ENCODE measurements around the gene LEUTX. TPM values are rescaled to one million over a fixed set of nuclear protein-coding genes. Genes with fewer than 3 reads are reported as not detected.

LEUTX gene
- not detected in 2 replicates for total RNA-seq (ENCODE audit: low replicate concordance)

DNA sequence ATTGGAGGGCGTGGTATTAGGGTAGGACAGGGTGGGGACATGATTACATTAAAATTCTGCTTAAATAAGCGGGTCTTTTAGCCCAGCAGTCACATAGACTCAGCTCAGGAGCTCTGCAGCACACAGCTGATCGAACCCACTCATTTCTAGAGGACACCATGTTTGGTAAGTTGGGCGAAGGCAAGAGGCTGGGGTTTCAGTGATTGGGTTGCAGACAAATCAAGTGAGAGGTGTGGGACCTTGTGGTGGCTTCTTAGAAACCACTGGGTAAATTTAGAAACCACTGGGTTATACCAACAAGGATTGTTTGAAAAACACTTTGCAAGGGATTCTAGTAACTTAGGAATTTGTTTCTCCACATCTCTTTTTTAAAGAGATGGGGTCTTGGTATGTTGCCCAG lies at the start of gene LEUTX:
LEUTX (plus strand) TSS at position 92 of the 400 bp plus-strand sequence; CDS start at position 159, 67 bp downstream.
- no peak for DNase-seq (ENCODE audit: low read depth)
- TF ChIP-seq, protein P1, sequence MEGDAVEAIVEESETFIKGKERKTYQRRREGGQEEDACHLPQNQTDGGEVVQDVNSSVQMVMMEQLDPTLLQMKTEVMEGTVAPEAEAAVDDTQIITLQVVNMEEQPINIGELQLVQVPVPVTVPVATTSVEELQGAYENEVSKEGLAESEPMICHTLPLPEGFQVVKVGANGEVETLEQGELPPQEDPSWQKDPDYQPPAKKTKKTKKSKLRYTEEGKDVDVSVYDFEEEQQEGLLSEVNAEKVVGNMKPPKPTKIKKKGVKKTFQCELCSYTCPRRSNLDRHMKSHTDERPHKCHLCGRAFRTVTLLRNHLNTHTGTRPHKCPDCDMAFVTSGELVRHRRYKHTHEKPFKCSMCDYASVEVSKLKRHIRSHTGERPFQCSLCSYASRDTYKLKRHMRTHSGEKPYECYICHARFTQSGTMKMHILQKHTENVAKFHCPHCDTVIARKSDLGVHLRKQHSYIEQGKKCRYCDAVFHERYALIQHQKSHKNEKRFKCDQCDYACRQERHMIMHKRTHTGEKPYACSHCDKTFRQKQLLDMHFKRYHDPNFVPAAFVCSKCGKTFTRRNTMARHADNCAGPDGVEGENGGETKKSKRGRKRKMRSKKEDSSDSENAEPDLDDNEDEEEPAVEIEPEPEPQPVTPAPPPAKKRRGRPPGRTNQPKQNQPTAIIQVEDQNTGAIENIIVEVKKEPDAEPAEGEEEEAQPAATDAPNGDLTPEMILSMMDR (IDR thresholded peaks at IDR 0.05; ENCODE audit: insufficient read depth, low read length) = no peak
- no peak within 1 kb of the TSS for H3K4me3 ChIP-seq (ENCODE audit: low read depth, low read length)

DNA sequence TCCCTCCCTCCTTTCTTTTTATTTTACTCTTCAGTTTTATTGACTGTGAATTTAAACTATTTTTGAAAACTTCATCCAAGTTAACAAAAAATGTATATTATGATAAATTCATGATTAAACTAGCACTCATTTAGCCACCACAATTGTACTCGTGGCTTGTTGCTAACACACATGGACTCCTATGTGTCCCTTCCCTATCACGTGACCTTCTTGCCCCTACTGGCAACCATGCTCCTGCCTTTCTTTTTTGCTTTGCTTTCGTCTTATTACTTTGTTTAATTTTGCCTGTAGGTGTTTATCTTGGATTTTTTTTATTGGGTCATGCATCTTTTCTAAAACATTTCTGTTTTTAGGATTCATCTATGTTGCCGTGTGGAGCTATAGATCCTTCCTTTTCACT lies 49.1 kb upstream of the LEUTX start:
- no peak overlapping the region for H3K4me3 ChIP-seq (ENCODE audit: low read depth, low read length)
- TF ChIP-seq, protein P1 (IDR thresholded peaks at IDR 0.05; ENCODE audit: insufficient read depth, low read length) = no peak
- no peak for DNase-seq (ENCODE audit: low read depth)

DNA sequence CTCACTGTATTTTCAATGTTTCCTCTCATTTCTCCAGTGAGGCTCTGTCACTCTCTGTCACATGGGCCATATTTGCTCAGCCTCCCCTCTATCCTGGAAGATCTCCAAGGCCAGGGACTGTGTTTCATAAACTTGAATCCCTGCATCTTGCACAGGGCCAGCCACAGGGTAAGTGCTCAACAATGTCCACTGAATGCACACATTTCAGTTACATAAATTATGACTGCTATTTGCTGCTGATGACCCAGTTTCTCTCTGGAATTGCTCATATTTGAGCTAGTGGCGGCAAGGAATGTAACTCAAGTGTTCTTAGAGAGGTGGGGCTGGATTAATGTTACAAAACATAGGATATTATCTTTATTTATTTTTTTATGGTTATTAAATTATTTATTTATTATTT lies 47.0 kb upstream of the LEUTX start:
- H3K4me3 ChIP-seq (ENCODE audit: low read depth, low read length) = no peak overlapping the region
- no peak for DNase-seq (ENCODE audit: low read depth)
- TF ChIP-seq, protein P1 (IDR thresholded peaks at IDR 0.05; ENCODE audit: insufficient read depth, low read length) = no peak

DNA sequence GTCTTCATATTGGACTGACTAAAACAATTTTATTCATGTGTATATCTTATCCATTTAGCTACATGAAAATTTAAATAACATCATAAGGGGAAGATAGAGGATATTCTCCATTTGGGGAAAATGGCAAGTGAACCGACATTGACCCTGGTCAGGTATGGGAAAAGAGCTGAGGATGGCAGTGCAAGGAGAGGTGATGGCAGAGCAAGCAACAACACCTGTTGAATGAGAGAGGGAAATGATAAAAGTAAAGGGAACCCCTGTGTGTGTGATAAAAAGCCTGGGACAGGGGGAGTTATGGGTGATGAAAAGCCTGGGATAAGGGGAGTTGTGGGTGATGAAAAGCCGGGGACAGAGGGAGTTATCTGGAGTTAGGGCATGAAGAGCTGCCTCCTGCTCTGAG lies 44.8 kb upstream of the LEUTX start:
- no peak for DNase-seq (ENCODE audit: low read depth)
- TF ChIP-seq, protein P1 (IDR thresholded peaks at IDR 0.05; ENCODE audit: insufficient read depth, low read length) = no peak
- H3K4me3 ChIP-seq (ENCODE audit: low read depth, low read length) = no peak overlapping the region

DNA sequence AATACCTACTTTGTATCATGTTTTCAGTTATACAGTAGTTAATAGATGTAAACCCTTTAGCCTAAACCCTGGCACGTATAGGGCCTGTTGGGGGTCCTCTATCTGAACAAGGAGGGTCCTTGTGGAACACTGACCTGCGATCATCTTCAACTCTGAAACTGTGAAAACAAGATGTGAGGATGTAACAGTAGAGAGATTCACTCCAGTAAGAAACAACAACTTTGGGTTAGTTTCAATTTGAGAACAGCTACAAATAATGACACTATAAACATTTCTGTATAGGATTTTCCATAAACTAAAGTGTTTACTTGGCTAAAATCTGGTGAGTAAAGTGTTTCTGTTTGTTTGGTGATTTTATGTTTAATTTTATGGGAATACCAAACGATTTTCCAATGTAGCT lies 43.0 kb upstream of the LEUTX start:
- H3K4me3 ChIP-seq (ENCODE audit: low read depth, low read length) = no peak overlapping the region
- DNase-seq (ENCODE audit: low read depth) = no peak
- TF ChIP-seq, protein P1 (IDR thresholded peaks at IDR 0.05; ENCODE audit: insufficient read depth, low read length) = no peak

GRCh38 chr19:39736088-39736487 lies 42.6 kb upstream of the LEUTX start:
- TF ChIP-seq, protein P1 (IDR thresholded peaks at IDR 0.05; ENCODE audit: insufficient read depth, low read length) = no peak
- DNase-seq (ENCODE audit: low read depth) = no peak
- H3K4me3 ChIP-seq (ENCODE audit: low read depth, low read length) = no peak overlapping the region

DNA sequence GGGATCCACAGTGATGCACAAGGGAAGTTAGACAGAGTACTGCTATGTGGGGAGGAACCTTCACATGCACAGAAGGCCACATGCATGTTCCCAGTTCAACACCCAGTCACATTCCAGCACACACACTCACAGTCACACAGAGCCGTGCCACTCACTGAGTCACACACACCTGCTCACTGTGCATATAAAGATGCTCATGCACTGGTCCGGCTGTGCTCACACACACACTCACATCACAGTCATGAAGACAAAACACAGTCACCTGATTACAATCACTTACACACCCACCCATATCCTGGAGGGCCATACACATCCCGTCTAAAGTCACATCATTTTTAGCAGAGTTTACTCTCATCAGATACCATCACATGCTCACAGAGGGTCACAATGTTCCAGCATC lies 41.3 kb upstream of the LEUTX start:
- no peak for DNase-seq (ENCODE audit: low read depth)
- no peak overlapping the region for H3K4me3 ChIP-seq (ENCODE audit: low read depth, low read length)
- TF ChIP-seq, protein P1 (IDR thresholded peaks at IDR 0.05; ENCODE audit: insufficient read depth, low read length) = no peak

All from fibroblast of the aortic adventitia (primary cell).